NCI-H2029 treated with DMSO at 0.1 percent for 48 hours (cell line): ENCODE results near the gene NDUFA11.
"Not testable (repeated sequence)": the region's sequence is repeated elsewhere in the genome, so short reads cannot be mapped to it uniquely, and the experiment has no call there.

ENCODE experiments used
- DNase-seq: peaks from one replicate; lab custom pipeline; 2025; lab: John Stamatoyannopoulos, UW

NDUFA11 gene

GRCh38 chr19:5857203-5858081, 46.1 kb downstream of the NDUFA11 start:
- no peak for DNase-seq

GRCh38 chr19:5855151-5855550, 48.4 kb downstream of the NDUFA11 start:
- not testable (repeated sequence) for DNase-seq

- not testable (repeated sequence) for DNase-seq
These were observed 49.5 kb downstream of the NDUFA11 start for GRCh38 chr19:5854121-5854520.

- peak; percentile 45 for DNase-seq
These were observed 52.3 kb downstream of the NDUFA11 start, which contains the start of gene FUT3 for GRCh38 chr19:5851302-5851701. Gene FUT3 (minus strand): TSS chr19:5851449.

- DNase-seq, result peak; percentile 45
These were observed 52.8 kb downstream of the NDUFA11 start for GRCh38 chr19:5850743-5851293.

- no peak for DNase-seq
These were observed 53.4 kb downstream of the NDUFA11 start for GRCh38 chr19:5850189-5850588.

GRCh38 chr19:5848621-5849020, 55.0 kb downstream of the NDUFA11 start:
- DNase-seq, result not testable (repeated sequence)

- DNase-seq, result not testable (repeated sequence)
These were observed 55.7 kb downstream of the NDUFA11 start for GRCh38 chr19:5847846-5848245.
